ENCODE data around the gene LETM1. TPM values are rescaled to one million over a fixed set of nuclear protein-coding genes. Genes with fewer than 3 reads are reported as not detected.
A peak's percentile ranks its signal among the peaks of the same experiment; 100 is the strongest.

Gene LETM1
- total and polyA plus RNA-seq, 2 of the 13 experiments (the other 11 are each of a cell fraction or from before 2014, with no cell fraction given) = 9.7 to 41.6 TPM

GRCh38 chr4:1795299-1796195 lies 60.4 kb downstream of the LETM1 start (continued):
- TF ChIP-seq ZNF281 (CRISPR knock-in tag; IDR thresholded peaks at IDR 0.05; ENCODE audit: borderline replicate concordance) (peak; percentile 99), TEAD2 (CRISPR knock-in tag; IDR thresholded peaks at IDR 0.05) (no peak), MIXL1 (CRISPR knock-in tag; IDR thresholded peaks at IDR 0.05) (peak; percentile 89), GMEB1 (CRISPR knock-in tag; IDR thresholded peaks at IDR 0.05; ENCODE audit: borderline replicate concordance) (peak; percentile 53; the same call in 1 of the 2 replicates), HOXA5 (CRISPR knock-in tag; IDR thresholded peaks at IDR 0.05) (peak; percentile 84; the same call in 1 of the 2 replicates), RAD51 (IDR thresholded peaks at IDR 0.05; ENCODE audit: borderline replicate concordance) (no peak), ZNF24 (IDR thresholded peaks at IDR 0.05) (no peak), ZNF782 (CRISPR knock-in tag; IDR thresholded peaks at IDR 0.05; ENCODE audit: borderline replicate concordance) (peak; percentile 40; the same call in 1 of the 2 replicates), ZNF614 (CRISPR knock-in tag; IDR thresholded peaks at IDR 0.05; ENCODE audit: borderline replicate concordance) (peak; percentile 60; the same call in 1 of the 2 replicates), ZNF430 (CRISPR knock-in tag; IDR thresholded peaks at IDR 0.05) (no peak), SATB2 (CRISPR knock-in tag; IDR thresholded peaks at IDR 0.05) (0 out of 2 replicates have a peak, but pooled peaks have one; percentile 54), ZZZ3 (CRISPR knock-in tag; IDR thresholded peaks at IDR 0.05; ENCODE audit: borderline replicate concordance) (no peak), YEATS2 (CRISPR knock-in tag; IDR thresholded peaks at IDR 0.05; ENCODE audit: borderline replicate concordance) (0 out of 2 replicates have a peak, but pooled peaks have one; percentile 45), ZNF275 (CRISPR knock-in tag; IDR thresholded peaks at IDR 0.05; ENCODE audit: borderline replicate concordance) (peak; percentile 86; the same call in 1 of the 2 replicates), ZFYVE20 (CRISPR knock-in tag; IDR thresholded peaks at IDR 0.05; ENCODE audit: borderline replicate concordance, low read depth) (no peak), ATF7-NPFF (CRISPR knock-in tag; IDR thresholded peaks at IDR 0.05; ENCODE audit: low read depth) (no peak), SNAPC5 (CRISPR knock-in tag; IDR thresholded peaks at IDR 0.05; ENCODE audit: borderline replicate concordance) (no peak), ARID5B (CRISPR knock-in tag; IDR thresholded peaks at IDR 0.05) (peak; percentile 56; the same call in 1 of the 2 replicates)
